Ishikawa (cell line): ENCODE data around the gene DNA2.

ENCODE experiments used
- CEBPB ChIP-seq: IDR thresholded peaks from 2 replicates; pipeline ENCODE4 v1.6.1; 2012
- CREB1 ChIP-seq: IDR thresholded peaks from 2 replicates; pipeline ENCODE4 v1.6.1; 2012; ENCODE audit warnings: low read depth
- EGR1 ChIP-seq: IDR thresholded peaks from 2 replicates; pipeline ENCODE4 v1.6.1; 2012
- EP300 ChIP-seq: IDR thresholded peaks from 2 replicates; pipeline ENCODE4 v1.6.1; 2012; ENCODE audit warnings: borderline replicate concordance
- FOXM1 ChIP-seq: IDR thresholded peaks from 2 replicates; pipeline ENCODE4 v1.6.1; 2012; ENCODE audit warnings: low read depth, borderline replicate concordance
- MAX ChIP-seq: IDR thresholded peaks from 2 replicates; pipeline ENCODE4 v1.6.1; 2012
- NFIC ChIP-seq: IDR thresholded peaks from 2 replicates; pipeline ENCODE4 v1.6.1; 2012
- RAD21 ChIP-seq: IDR thresholded peaks from 2 replicates; pipeline ENCODE4 v1.6.1; 2012; ENCODE audit warnings: low read depth
- TAF1 ChIP-seq: IDR thresholded peaks from 2 replicates; pipeline ENCODE4 v1.6.1; 2012; ENCODE audit warnings: low read depth, mild to moderate bottlenecking
- TCF12 ChIP-seq: IDR thresholded peaks from 2 replicates; pipeline ENCODE4 v1.6.1; 2012; ENCODE audit warnings: low read depth
- TEAD4 ChIP-seq: IDR thresholded peaks from 2 replicates; pipeline ENCODE4 v1.6.1; 2012
- YY1 ChIP-seq: IDR thresholded peaks from 2 replicates; pipeline ENCODE4 v1.6.1; 2012; ENCODE audit warnings: low read depth
- ZBTB7A ChIP-seq: IDR thresholded peaks from 2 replicates; pipeline ENCODE4 v1.6.1; 2012; ENCODE audit warnings: low read depth
- TF ChIP-seq, protein P1 (sequence below): IDR thresholded peaks from 2 replicates; pipeline ENCODE4 v1.6.1; 2012
- TF ChIP-seq, protein P2 (sequence below): IDR thresholded peaks from 2 replicates; pipeline ENCODE4 v1.6.1; 2012; ENCODE audit warnings: low read depth, mild to moderate bottlenecking

The DNA2 gene

DNA sequence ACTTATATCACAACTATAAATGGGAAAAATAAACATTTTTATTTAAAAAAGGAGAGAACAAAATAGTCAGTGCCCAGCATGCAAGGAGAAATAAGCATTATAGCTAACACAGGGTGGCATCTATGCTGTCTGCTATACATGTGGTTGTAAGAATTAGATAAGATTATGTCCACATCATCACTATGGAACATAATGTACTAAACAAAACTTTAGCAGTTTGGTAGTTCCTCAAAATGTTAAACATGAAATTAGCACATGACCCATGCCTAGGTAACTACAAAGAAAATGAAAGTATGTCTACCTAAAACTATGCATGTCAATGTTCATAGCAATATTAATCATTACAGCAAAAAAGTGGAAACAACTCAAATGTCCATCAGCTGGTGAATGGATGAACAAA is 36.0 kb downstream of the DNA2 start:
- no peak for TF ChIP-seq NFIC
- no peak for TF ChIP-seq CREB1
- no peak for TF ChIP-seq TAF1
- no peak for TF ChIP-seq CEBPB
- no peak for TF ChIP-seq MAX
- TF ChIP-seq ZBTB7A = no peak
- TF ChIP-seq FOXM1 = no peak
- no peak for TF ChIP-seq RAD21
- no peak for TF ChIP-seq TCF12

- TF ChIP-seq, protein P1, sequence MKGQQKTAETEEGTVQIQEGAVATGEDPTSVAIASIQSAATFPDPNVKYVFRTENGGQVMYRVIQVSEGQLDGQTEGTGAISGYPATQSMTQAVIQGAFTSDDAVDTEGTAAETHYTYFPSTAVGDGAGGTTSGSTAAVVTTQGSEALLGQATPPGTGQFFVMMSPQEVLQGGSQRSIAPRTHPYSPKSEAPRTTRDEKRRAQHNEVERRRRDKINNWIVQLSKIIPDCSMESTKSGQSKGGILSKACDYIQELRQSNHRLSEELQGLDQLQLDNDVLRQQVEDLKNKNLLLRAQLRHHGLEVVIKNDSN = no peak
- no peak for TF ChIP-seq EGR1
- TF ChIP-seq CREB1 = no peak
- TF ChIP-seq, protein P2, sequence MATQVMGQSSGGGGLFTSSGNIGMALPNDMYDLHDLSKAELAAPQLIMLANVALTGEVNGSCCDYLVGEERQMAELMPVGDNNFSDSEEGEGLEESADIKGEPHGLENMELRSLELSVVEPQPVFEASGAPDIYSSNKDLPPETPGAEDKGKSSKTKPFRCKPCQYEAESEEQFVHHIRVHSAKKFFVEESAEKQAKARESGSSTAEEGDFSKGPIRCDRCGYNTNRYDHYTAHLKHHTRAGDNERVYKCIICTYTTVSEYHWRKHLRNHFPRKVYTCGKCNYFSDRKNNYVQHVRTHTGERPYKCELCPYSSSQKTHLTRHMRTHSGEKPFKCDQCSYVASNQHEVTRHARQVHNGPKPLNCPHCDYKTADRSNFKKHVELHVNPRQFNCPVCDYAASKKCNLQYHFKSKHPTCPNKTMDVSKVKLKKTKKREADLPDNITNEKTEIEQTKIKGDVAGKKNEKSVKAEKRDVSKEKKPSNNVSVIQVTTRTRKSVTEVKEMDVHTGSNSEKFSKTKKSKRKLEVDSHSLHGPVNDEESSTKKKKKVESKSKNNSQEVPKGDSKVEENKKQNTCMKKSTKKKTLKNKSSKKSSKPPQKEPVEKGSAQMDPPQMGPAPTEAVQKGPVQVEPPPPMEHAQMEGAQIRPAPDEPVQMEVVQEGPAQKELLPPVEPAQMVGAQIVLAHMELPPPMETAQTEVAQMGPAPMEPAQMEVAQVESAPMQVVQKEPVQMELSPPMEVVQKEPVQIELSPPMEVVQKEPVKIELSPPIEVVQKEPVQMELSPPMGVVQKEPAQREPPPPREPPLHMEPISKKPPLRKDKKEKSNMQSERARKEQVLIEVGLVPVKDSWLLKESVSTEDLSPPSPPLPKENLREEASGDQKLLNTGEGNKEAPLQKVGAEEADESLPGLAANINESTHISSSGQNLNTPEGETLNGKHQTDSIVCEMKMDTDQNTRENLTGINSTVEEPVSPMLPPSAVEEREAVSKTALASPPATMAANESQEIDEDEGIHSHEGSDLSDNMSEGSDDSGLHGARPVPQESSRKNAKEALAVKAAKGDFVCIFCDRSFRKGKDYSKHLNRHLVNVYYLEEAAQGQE = no peak
- no peak for TF ChIP-seq TEAD4
- no peak for TF ChIP-seq YY1
- no peak for TF ChIP-seq EP300
- TF ChIP-seq TAF1 = no peak
- no peak for TF ChIP-seq MAX
- no peak for TF ChIP-seq CEBPB
- no peak for TF ChIP-seq NFIC
- TF ChIP-seq ZBTB7A = no peak
- TF ChIP-seq TCF12 = no peak
- no peak for TF ChIP-seq FOXM1
Measured at GRCh38 chr10:68434657-68435056, 37.1 kb downstream of the DNA2 start.

- TF ChIP-seq ZBTB7A (no peak), NFIC (peak; percentile 72)
Measured at GRCh38 chr10:68428396-68429104, 43.2 kb downstream of the DNA2 start.

DNA sequence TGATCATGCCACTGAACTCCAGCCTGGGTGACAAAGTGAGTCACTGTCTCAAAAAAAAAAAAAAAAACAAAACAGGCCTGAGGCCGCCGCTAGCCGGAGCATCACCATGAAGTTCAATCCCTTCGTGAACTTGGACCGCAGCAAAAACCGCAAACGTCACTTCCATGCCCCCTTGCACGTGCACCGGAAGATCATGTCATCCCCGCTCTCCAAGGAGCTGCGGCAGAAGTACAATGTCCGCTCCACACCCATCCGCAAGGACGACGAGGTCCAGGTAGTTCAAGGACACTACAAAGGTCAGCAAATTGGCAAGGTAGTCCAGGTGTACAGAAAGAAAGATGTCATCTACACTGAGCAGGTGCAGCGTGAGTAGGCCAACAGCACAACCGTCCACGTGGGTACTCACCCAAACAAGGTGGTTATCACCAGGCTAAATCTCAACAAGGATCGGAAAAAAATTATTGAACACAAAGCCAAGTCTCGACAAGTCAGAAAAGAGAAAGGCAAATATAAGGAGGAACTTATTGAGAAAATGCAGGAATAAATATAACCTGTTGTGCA is 47.2 kb downstream of the DNA2 start:
- TF ChIP-seq, protein P1 = no peak
- TF ChIP-seq EGR1 = no peak
- no peak for TF ChIP-seq NFIC
- no peak for TF ChIP-seq TCF12
- TF ChIP-seq CREB1 = no peak
- no peak for TF ChIP-seq MAX
- TF ChIP-seq EP300 = no peak
- TF ChIP-seq, protein P2 = no peak
- TF ChIP-seq ZBTB7A = no peak
- TF ChIP-seq YY1 = no peak
- no peak for TF ChIP-seq FOXM1
- no peak for TF ChIP-seq RAD21
- TF ChIP-seq TAF1 = no peak
- TF ChIP-seq CEBPB = no peak
- TF ChIP-seq TEAD4 = no peak

DNA sequence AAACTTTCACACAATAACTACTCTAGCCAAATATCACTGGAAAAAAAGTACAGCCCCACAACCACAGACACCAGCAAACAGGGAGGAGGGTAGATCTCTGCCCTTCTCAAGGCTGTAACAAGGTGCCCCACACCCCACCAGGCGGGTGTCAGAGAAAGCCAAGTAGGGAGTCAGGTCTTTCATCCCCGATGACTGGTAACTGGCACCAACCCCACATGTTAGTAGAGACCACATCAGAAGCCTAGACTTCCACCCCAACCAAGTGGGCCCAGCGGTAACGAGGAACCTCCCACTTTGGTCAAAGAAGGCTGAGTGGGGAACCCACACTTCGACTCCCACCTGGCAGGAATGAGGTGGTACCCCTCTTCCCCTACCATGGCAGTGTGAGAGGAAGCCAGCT is 48.3 kb downstream of the DNA2 start:
- TF ChIP-seq TEAD4 = no peak
- TF ChIP-seq CEBPB = no peak
- TF ChIP-seq RAD21 = no peak
- TF ChIP-seq NFIC = no peak
- no peak for TF ChIP-seq FOXM1
- no peak for TF ChIP-seq MAX
- no peak for TF ChIP-seq EP300
- TF ChIP-seq, protein P2 = no peak
- TF ChIP-seq EGR1 = no peak
- TF ChIP-seq, protein P1 = no peak
- TF ChIP-seq TCF12 = no peak
- no peak for TF ChIP-seq TAF1
- TF ChIP-seq YY1 = no peak
- TF ChIP-seq CREB1 = no peak
- TF ChIP-seq ZBTB7A = no peak
